Stomach (tissue), 9 donors: ENCODE data around the gene LEMD2. TPM values are rescaled to one million over a fixed set of nuclear protein-coding genes. Genes with fewer than 3 reads are reported as not detected.

Source experiments
- DNase-seq, 2 donors: peaks; one replicate each; pipeline versions ENCODE4 v3.0.0 to v3.0.0-alpha.2; 2013 to 2019
- H3K27ac ChIP-seq, 5 donors: fragments of 200-600 bp in 4 of 5; sonication (generic) in 4 of 5; one replicate each; pipeline ENCODE4 v1.5.1; 2013 to 2019; ENCODE audit warnings: mild to moderate bottlenecking in 1 of 5, moderate library complexity in 1 of 5
- H3K27me3 ChIP-seq, 3 donors: fragments of 200-600 bp; sonication (generic); one replicate each; pipeline ENCODE4 v1.5.1; 2017 to 2019; ENCODE audit warnings: mixed run types in 1 of 3
- H3K36me3 ChIP-seq, 4 donors: fragments of 200-600 bp; sonication (generic); 1 replicate in 3 of 4; 2 replicates in 1 of 4; pipeline ENCODE4 v1.5.1; 2016 to 2019
- H3K4me1 ChIP-seq, 4 donors: fragments of 200-600 bp; sonication (generic); one replicate each; pipeline ENCODE4 v1.5.1; 2016 to 2019
- H3K4me3 ChIP-seq, 4 donors: fragments of 200-600 bp; sonication (generic) in 3 of 4; one replicate each; pipeline ENCODE4 v1.5.1; 2016 to 2019; ENCODE audit warnings: mild to moderate bottlenecking in 1 of 4
- H3K9me3 ChIP-seq, 4 donors: fragments of 200-600 bp; sonication (generic); one replicate each; pipeline ENCODE4 v1.5.1; 2016 to 2019
- EP300 ChIP-seq: sonication (generic); formaldehyde crosslinking; IDR thresholded peaks from one replicate; pipeline ENCODE4 v1.6.1; 2017; ENCODE audit warnings: antibody characterized with exemption
- POLR2A ChIP-seq, 4 donors: fragments of 450-650 bp; IDR thresholded peaks; one replicate each; pipeline ENCODE4 v1.6.1; 2016; ENCODE audit warnings: antibody characterized with exemption in 4 of 4, control low read depth in 2 of 4, mild to moderate bottlenecking in 1 of 4, moderate library complexity in 1 of 4
- POLR2AphosphoS5 ChIP-seq, 3 donors: sonication (generic); formaldehyde crosslinking; IDR thresholded peaks; one replicate each; pipeline ENCODE4 v1.6.1; 2016; ENCODE audit warnings: antibody characterized with exemption in 3 of 3
- WGBS, 5 donors: extraction: QIAGEN DNeasy Blood & Tissue Kit in 3 of 5; methylation state at CpG; one replicate each; pipeline versions ENCODE4 v1.1.5 to v1.1.7; 2013 to 2018; 5-methylcytosine and 5-hydroxymethylcytosine counted together
- intact Hi-C: fragments of 100-400 bp; cut with DNase I; formaldehyde crosslinking; loops from one replicate; pipeline ENCODE4 v1.15.1; 2023; ENCODE audit warnings: low total_unique reads
- polyA plus RNA-seq, 3 donors: library from polyadenylated mRNA; stranded (reverse); fragments of 200-250 nt; gene quantifications; one replicate each; pipeline ENCODE4 v1.2.3, GENCODE V29; 2013
- total RNA-seq, 5 donors: library from RNA; depleted of rRNA; stranded (reverse); fragments of >200 nt; gene quantifications; one replicate each; pipeline versions ENCODE4 v1.1.0 to v1.2.3, GENCODE V29; 2014 to 2016
- TF ChIP-seq, protein P1 (sequence below), 7 experiments: fragments of 450-650 bp in 4 of 7; fragments of 200-600 bp in 3 of 7; sonication (generic) in 3 of 7; IDR thresholded peaks; one replicate each; pipeline ENCODE4 v1.5.1; 2016 to 2019; ENCODE audit warnings: antibody characterized with exemption in 7 of 7, control low read depth in 2 of 7, mild to moderate bottlenecking in 1 of 7
- donor health status: healthy with polysubstance abuse.
- donor health status: Bipolar disorder and iron deficiency.
- donor health status: healthy.

The LEMD2 gene
- total and polyA plus RNA-seq, 8 donors = 22.0 to 428 (median 54.2) TPM

DNA sequence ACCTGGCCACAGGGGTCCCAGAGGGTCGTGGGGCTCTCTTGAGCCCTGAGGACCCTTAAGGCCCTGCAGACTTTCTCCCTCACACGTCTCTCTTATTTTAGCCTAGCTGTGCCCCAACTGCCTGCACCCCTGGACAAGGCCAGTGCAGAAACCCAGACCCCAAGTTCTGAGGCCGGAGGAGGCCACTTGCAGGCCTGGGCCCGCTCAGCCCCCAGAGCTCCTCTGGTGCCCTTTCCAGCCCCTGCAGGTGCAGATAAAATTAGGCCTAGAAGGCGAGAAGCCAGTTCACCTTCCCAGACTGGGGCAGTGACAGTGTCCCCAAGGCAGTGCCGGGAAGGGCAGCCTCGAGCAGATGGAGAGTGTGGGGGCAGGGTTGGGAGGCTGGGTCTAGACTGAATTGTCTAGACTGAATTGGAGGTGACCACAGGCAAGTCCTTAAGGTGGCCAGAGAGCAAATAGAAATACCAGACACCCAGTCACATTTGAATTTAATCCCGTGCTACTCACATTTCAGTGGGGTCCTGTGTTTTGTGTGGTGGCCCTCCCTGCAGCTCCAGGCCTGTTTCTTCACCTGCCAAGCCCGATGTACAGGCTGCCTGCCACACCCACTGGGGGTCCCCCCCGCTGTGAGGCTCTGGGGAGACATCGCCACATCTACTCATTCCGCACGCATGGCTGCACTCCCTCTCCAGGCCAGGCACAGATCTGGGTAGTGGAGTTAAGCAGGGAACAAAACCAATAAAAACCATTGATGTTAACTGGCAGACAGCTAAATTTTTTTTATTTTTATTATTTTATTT is 33.7 kb downstream of the LEMD2 start:
- Histone ChIP-seq H3K4me1 (peaks cover 0 to 30% (median 12%) of the 10 kb centered on the region in 4 donors), H3K27me3 (no peaks in the 10 kb centered on the region), H3K27ac (no peak overlapping the region), H3K36me3 (no peaks in the 10 kb centered on the region), H3K9me3 (no peaks in the 10 kb centered on the region), H3K4me3 (no peak overlapping the region)
- no peak for DNase-seq
- TF ChIP-seq, protein P1, sequence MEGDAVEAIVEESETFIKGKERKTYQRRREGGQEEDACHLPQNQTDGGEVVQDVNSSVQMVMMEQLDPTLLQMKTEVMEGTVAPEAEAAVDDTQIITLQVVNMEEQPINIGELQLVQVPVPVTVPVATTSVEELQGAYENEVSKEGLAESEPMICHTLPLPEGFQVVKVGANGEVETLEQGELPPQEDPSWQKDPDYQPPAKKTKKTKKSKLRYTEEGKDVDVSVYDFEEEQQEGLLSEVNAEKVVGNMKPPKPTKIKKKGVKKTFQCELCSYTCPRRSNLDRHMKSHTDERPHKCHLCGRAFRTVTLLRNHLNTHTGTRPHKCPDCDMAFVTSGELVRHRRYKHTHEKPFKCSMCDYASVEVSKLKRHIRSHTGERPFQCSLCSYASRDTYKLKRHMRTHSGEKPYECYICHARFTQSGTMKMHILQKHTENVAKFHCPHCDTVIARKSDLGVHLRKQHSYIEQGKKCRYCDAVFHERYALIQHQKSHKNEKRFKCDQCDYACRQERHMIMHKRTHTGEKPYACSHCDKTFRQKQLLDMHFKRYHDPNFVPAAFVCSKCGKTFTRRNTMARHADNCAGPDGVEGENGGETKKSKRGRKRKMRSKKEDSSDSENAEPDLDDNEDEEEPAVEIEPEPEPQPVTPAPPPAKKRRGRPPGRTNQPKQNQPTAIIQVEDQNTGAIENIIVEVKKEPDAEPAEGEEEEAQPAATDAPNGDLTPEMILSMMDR (IDR thresholded peaks at IDR 0.05) = no peak
- TF ChIP-seq POLR2AphosphoS5 (IDR thresholded peaks at IDR 0.05) = no peak
- TF ChIP-seq POLR2A (IDR thresholded peaks at IDR 0.05) = no peak
- no peak for TF ChIP-seq EP300
- 73 to 85% (median 80%) methylated on average over 13 of the region's 13 CpGs for WGBS, 5 donors
- intact Hi-C loops = no loop called here

DNA sequence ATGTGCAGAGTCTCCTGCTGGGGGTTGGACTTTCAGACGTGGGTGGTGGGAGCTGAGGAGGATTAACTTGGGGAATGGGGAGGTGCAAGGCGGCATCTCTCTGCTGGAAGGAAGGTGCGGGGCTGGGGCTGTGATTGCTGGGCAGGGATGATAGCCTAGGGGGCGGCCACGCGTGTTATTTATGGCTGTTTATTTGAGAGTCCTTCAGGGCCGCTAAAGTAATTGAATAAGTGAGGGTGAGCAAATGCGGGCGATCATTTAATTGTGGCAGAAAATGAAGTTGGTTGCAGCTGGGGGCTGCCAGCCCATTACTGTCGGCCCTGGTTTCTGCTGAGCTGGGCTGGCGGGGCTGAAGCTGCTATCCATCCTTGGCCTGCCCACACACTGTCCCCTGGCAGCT is 34.7 kb downstream of the LEMD2 start:
- no peak overlapping the region for H3K27ac ChIP-seq
- intact Hi-C loops = no loop called here
- no peaks in the 10 kb centered on the region for H3K36me3 ChIP-seq
- TF ChIP-seq EP300 = no peak
- TF ChIP-seq POLR2AphosphoS5 (IDR thresholded peaks at IDR 0.05) = no peak
- TF ChIP-seq POLR2A (IDR thresholded peaks at IDR 0.05) = no peak
- TF ChIP-seq, protein P1 (IDR thresholded peaks at IDR 0.05) = no peak
- H3K4me3 ChIP-seq = no peak overlapping the region
- no peaks in the 10 kb centered on the region for H3K27me3 ChIP-seq
- peaks cover 0 to 24% (median 12%) of the 10 kb centered on the region in 4 donors for H3K4me1 ChIP-seq
- WGBS, 5 donors = 82 to 89% (median 89%) methylated on average over 11 of the region's 11 CpGs
- no peaks in the 10 kb centered on the region for H3K9me3 ChIP-seq
- no peak for DNase-seq

DNA sequence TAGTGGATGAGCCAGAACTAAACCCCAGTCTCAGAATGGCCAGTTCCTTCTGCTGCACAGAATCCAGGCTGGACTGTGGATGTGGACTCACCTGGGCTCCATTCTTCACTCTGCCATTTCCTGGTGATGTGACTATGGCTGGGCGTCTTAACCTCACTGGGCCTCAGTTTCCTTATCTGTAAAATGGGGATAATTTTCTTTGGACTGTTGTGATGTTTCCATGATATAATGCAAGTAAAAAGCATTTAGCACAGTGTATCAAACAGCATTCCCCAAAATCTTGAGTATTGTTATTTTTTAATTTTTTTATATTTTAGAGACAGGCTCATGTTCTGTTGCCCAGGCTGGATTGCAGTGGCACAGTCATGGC is 36.3 kb downstream of the LEMD2 start:
- no peak for DNase-seq
- H3K36me3 ChIP-seq = no peaks in the 10 kb centered on the region
- H3K4me1 ChIP-seq = peaks cover 0 to 24% (median 7%) of the 10 kb centered on the region in 4 donors
- 71 to 96% (median 93%) methylated on average over 1 of the region's 1 CpG for WGBS, 5 donors
- no peak overlapping the region for H3K4me3 ChIP-seq
- intact Hi-C loops = no loop called here
- no peaks in the 10 kb centered on the region for H3K9me3 ChIP-seq
- TF ChIP-seq, protein P1 (IDR thresholded peaks at IDR 0.05) = no peak
- TF ChIP-seq POLR2A (IDR thresholded peaks at IDR 0.05) (no peak), POLR2AphosphoS5 (IDR thresholded peaks at IDR 0.05) (no peak), EP300 (no peak)
- no peaks in the 10 kb centered on the region for H3K27me3 ChIP-seq
- no peak overlapping the region for H3K27ac ChIP-seq

DNA sequence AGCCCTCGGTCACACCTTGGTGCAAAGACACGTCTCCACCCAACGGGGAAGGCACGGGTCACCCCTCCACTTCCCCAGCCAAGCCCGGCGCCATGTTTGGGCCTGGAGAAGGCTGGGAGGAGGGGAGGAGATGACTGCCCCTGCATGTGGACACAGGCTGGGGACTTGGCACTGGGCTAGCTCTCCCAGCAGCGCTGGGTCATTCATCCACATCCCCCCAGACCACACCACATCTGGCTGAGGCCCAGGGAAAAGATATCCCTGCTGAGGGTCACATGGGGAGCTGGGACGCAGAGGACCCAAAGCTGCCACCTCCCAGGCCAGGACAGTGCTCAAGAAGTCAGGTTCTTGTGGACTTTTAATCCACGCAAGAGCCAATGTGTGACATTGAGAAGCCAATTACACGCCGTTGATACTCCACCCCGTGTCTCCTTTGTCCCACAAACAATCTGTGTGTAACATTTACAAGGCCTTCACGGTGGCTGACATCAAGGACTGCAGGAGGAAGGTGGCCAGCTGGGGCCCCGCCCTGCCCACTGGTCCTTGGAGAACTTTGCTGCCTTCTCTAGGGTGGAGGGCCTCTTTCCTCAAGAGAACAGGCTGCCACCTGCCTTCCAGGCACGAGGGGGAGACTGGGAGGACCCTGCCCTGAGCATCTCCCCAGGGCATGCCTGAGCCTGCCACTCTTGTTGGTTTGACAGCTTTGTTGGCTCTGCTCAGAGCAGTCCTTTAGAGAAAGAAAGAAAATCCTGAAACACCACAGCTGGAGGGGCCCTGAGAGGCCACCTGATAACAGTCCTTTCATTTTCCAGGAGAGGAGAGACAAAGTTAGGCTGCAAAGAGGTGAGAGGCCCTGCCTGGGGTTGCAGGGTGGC is 36.9 kb downstream of the LEMD2 start:
- no peaks in the 10 kb centered on the region for H3K9me3 ChIP-seq
- no peak for TF ChIP-seq EP300
- no peak for TF ChIP-seq POLR2AphosphoS5 (IDR thresholded peaks at IDR 0.05)
- no peak for TF ChIP-seq POLR2A (IDR thresholded peaks at IDR 0.05)
- TF ChIP-seq, protein P1 (IDR thresholded peaks at IDR 0.05) = no peak
- peak; percentile 51 to 72 for DNase-seq
- 60 to 73% (median 70%) methylated on average over 14 to 15 of the region's 15 CpGs for WGBS, 5 donors
- intact Hi-C loops = no loop called here
- H3K36me3 ChIP-seq = no peaks in the 10 kb centered on the region
- no peak overlapping the region for H3K4me3 ChIP-seq
- H3K27ac ChIP-seq = peak overlapping the region in 1 of 5 donors; percentile 46
- H3K27me3 ChIP-seq = peaks cover 0 to under 1% (median 0%) of the 10 kb centered on the region in 3 donors
- H3K4me1 ChIP-seq = peaks cover 0 to 20% (median 4%) of the 10 kb centered on the region in 4 donors
